Heart left ventricle (tissue), 13 donors: Measurements from ENCODE around the gene PTGFRN.
"Not testable (repeated sequence)": the region's sequence is repeated elsewhere in the genome, so short reads cannot be mapped to it uniquely, and the experiment has no call there.

ENCODE experiments used
- CTCF ChIP-seq, 12 donors: fragments of 200-600 bp; sonication (generic) in 4 of 12; IDR thresholded peaks; one replicate each; pipeline versions ENCODE4 v1.5.0 to v1.8.0; 2018 to 2022; ENCODE audit warnings: antibody characterized with exemption in 12 of 12, mild to moderate bottlenecking in 5 of 12
- POLR2A ChIP-seq, 2 donors: fragments of 450-650 bp; IDR thresholded peaks; one replicate each; pipeline ENCODE4 v1.6.1; 2017; ENCODE audit warnings: antibody characterized with exemption in 2 of 2, mild to moderate bottlenecking in 2 of 2, moderate library complexity in 2 of 2
- donor health status: ischemic (EF 13 %, LVEDD 7.1; RV severe dilation, severe dysfunction).
- donor health status: DM: no; HTN: yes; CAD: no.
- donor health status: DM: no; HTN: no; CAD: no.
- donor health status: ischemic (EF 25% LVEDD 6.9; RV normal size, moderate dysfunction).
- donor health status: ischemic (EF 25% LVEDD 5.7; RV mildly dilated, moderate dysfunction).
- donor health status: ischemic (EF 35%, LVEDD 5.7; RV mildly dilated, moderate dysfunction).
- donor health status: nonischemic (EF 11% LVEDD 7.7; RV severe dilation, severe dysfunction).
- donor health status: DM: yes; HTN: yes; CAD: no.
- donor health status: PGD.
- donor health status: ischemic (EF 29% LVEDD 5.4; RV normal size, mild dysfunction).
- donor health status: nonischemic (EF 23%, LVEDD 6.1; RV moderate dilation, normal function).

GRCh38 chr1:116866478-116866877, 43.2 kb upstream of the PTGFRN start:
- TF ChIP-seq POLR2A, CTCF (IDR thresholded peaks at IDR 0.05): not testable (repeated sequence)
